Vagina (tissue), 2 donors: ENCODE data around the gene OR2V2. TPM values are rescaled to one million over a fixed set of nuclear protein-coding genes. Genes with fewer than 3 reads are reported as not detected.
"Not testable (repeated sequence)": the region's sequence is repeated elsewhere in the genome, so short reads cannot be mapped to it uniquely, and the experiment has no call there.

Experiments
- DNase-seq, 2 donors: peaks; one replicate each; pipeline ENCODE4 v3.0.0-alpha.2; 2017; ENCODE audit errors: extremely low spot score in 2 of 2
- H3K27ac ChIP-seq: fragments of 200-600 bp; sonication (generic); one replicate; pipeline ENCODE4 v1.5.1; 2019
- H3K27me3 ChIP-seq: fragments of 200-600 bp; sonication (generic); one replicate; pipeline ENCODE4 v1.5.1; 2019
- H3K36me3 ChIP-seq, 2 donors: fragments of 200-600 bp; sonication (generic); one replicate each; pipeline ENCODE4 v1.5.1; 2017 to 2019
- H3K4me1 ChIP-seq: fragments of 200-600 bp; sonication (generic); one replicate; pipeline ENCODE4 v1.5.1; 2019
- H3K4me3 ChIP-seq, 2 donors: fragments of 200-600 bp; sonication (generic); 1 replicate in 1 of 2; 2 replicates in 1 of 2; pipeline ENCODE4 v1.5.1; 2016 to 2019
- H3K9me3 ChIP-seq: fragments of 200-600 bp; sonication (generic); one replicate; pipeline ENCODE4 v1.5.1; 2019
- CTCF ChIP-seq, 3 experiments: fragments of 450-650 bp in 2 of 3; fragments of 200-600 bp in 1 of 3; sonication (generic) in 1 of 3; IDR thresholded peaks; one replicate each; pipeline ENCODE4 v1.5.1; 2017 to 2019; ENCODE audit warnings: antibody characterized with exemption in 3 of 3, mild to moderate bottlenecking in 2 of 3, moderate library complexity in 2 of 3
- POLR2A ChIP-seq, 2 donors: fragments of 450-650 bp; IDR thresholded peaks; one replicate each; pipeline ENCODE4 v1.6.1; 2017; ENCODE audit warnings: antibody characterized with exemption in 2 of 2, mild to moderate bottlenecking in 2 of 2, moderate library complexity in 2 of 2
- POLR2AphosphoS5 ChIP-seq, 2 donors: sonication (generic); formaldehyde crosslinking; IDR thresholded peaks; one replicate each; pipeline ENCODE4 v1.9.0; 2017; ENCODE audit warnings: antibody characterized with exemption in 2 of 2, mild to moderate bottlenecking in 2 of 2, low read depth in 1 of 2; ENCODE audit not compliant: insufficient read depth in 1 of 2
- intact Hi-C: fragments of 100-400 bp; cut with DNase I; formaldehyde crosslinking; loops from one replicate; pipeline ENCODE4 v1.15.1; 2023
- total RNA-seq: library from RNA; depleted of rRNA; stranded (reverse); fragments of >200 nt; gene quantifications from one replicate; pipeline ENCODE4 v1.2.3, GENCODE V29; 2016

Gene OR2V2
- total RNA-seq, 1 donor from 2014 or later = not detected

DNA sequence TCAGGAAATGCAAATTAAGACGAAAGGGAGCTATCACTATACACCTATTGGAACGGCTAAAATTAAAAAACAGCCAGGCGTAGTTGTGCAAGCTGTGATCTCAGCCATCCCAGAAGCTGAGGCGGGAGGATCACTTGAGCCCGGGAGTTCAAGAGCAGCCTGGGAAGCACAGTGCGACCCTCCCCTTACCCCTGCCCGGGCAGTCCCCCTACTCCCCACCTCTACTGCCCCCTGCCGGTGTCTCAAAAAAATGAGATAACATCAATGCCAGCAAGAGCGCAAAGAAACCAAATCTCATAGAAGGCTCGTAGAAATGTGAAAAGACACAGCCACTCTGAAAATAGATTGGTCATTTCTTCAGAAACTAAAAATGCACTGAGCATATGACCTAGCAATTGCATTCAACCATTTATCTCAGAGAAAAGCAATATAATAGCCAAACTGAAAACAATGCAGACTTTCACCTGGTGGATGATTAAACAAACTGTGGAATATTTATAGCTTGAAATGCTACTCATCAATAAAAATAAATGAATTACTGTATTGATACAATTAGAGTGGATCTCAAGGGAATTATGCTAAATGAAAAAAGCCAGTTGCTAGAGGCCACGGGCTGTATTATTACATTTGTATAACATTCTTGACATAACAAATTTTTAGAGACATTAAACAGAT lies 20.6 kb downstream of the OR2V2 start:
- TF ChIP-seq POLR2AphosphoS5 (IDR thresholded peaks at IDR 0.05; ENCODE audit: insufficient read depth in 1 of 2, low read depth in 1 of 2) = no peak
- TF ChIP-seq POLR2A (IDR thresholded peaks at IDR 0.05) = no peak
- no peak for TF ChIP-seq CTCF (IDR thresholded peaks at IDR 0.05)
- H3K36me3 ChIP-seq = no peaks in the 10 kb centered on the region
- H3K9me3 ChIP-seq = no peaks in the 10 kb centered on the region
- H3K4me3 ChIP-seq = no peak overlapping the region
- H3K27ac ChIP-seq = no peak overlapping the region
- DNase-seq = no peak
- H3K4me1 ChIP-seq = peaks cover 9% of the 10 kb centered on the region
- H3K27me3 ChIP-seq = peaks cover 6% of the 10 kb centered on the region
- intact Hi-C loops = no loop called here

GRCh38 chr5:181168595-181169118 lies 21.3 kb downstream of the OR2V2 start:
- Histone ChIP-seq H3K27ac (no peak overlapping the region), H3K4me3 (no peak overlapping the region), H3K4me1 (peaks cover 9% of the 10 kb centered on the region), H3K27me3 (peaks cover 6% of the 10 kb centered on the region), H3K36me3 (no peaks in the 10 kb centered on the region), H3K9me3 (no peaks in the 10 kb centered on the region)
- TF ChIP-seq CTCF (IDR thresholded peaks at IDR 0.05) (no peak), POLR2AphosphoS5 (IDR thresholded peaks at IDR 0.05; ENCODE audit: insufficient read depth in 1 of 2, low read depth in 1 of 2) (no peak), POLR2A (IDR thresholded peaks at IDR 0.05) (no peak)
- intact Hi-C loops = no loop called here
- DNase-seq = no peak

- H3K4me3 ChIP-seq = peak overlapping the region in 1 of 2 donors; percentile 4
- H3K4me1 ChIP-seq, H3K27ac ChIP-seq, H3K36me3 ChIP-seq, DNase-seq, intact Hi-C loops, H3K9me3 ChIP-seq, H3K27me3 ChIP-seq: not testable (repeated sequence)
Observed at GRCh38 chr5:181169459-181170236, 22.3 kb downstream of the OR2V2 start.

GRCh38 chr5:181170237-181170825 lies 22.9 kb downstream of the OR2V2 start:
- H3K9me3 ChIP-seq = no peaks in the 10 kb centered on the region
- H3K4me1 ChIP-seq = peaks cover 9% of the 10 kb centered on the region
- no peak overlapping the region for H3K27ac ChIP-seq
- no peak for DNase-seq
- intact Hi-C loops = no loop called here
- H3K36me3 ChIP-seq = no peaks in the 10 kb centered on the region
- peaks cover 6% of the 10 kb centered on the region for H3K27me3 ChIP-seq
- no peak overlapping the region for H3K4me3 ChIP-seq
- TF ChIP-seq POLR2A (IDR thresholded peaks at IDR 0.05) (no peak), POLR2AphosphoS5 (IDR thresholded peaks at IDR 0.05; ENCODE audit: insufficient read depth in 1 of 2, low read depth in 1 of 2) (no peak), CTCF (IDR thresholded peaks at IDR 0.05) (no peak)

GRCh38 chr5:181170996-181171395 lies 23.6 kb downstream of the OR2V2 start:
- Histone ChIP-seq H3K27me3 (peaks cover 6% of the 10 kb centered on the region), H3K9me3 (no peaks in the 10 kb centered on the region), H3K27ac (no peak overlapping the region), H3K4me3 (no peak overlapping the region), H3K36me3 (no peaks in the 10 kb centered on the region), H3K4me1 (peaks cover 9% of the 10 kb centered on the region)
- intact Hi-C loops = no loop called here
- no peak for TF ChIP-seq CTCF (IDR thresholded peaks at IDR 0.05)
- no peak for TF ChIP-seq POLR2AphosphoS5 (IDR thresholded peaks at IDR 0.05; ENCODE audit: insufficient read depth in 1 of 2, low read depth in 1 of 2)
- no peak for TF ChIP-seq POLR2A (IDR thresholded peaks at IDR 0.05)
- no peak for DNase-seq
